Measurements from ENCODE around the gene MSTN.
A peak's percentile ranks its signal among the peaks of the same experiment; 100 is the strongest.

MSTN gene

GRCh38 chr2:190062601-190063000 is at the start of gene MSTN:
Gene MSTN (minus strand): TSS chr2:190062729. CDS start chr2:190062596, 133 bp downstream.
- DNase-seq: no peak

GRCh38 chr2:190111166-190111565 is 48.6 kb upstream of the MSTN start:
- no peak for DNase-seq

- DNase-seq: no peak
Observed at GRCh38 chr2:190110699-190111098, 48.2 kb upstream of the MSTN start.

- DNase-seq: no peak
Observed at GRCh38 chr2:190110131-190110530, 47.6 kb upstream of the MSTN start.

GRCh38 chr2:190107409-190107808 is 44.9 kb upstream of the MSTN start:
- no peak for DNase-seq

- DNase-seq: no peak
Observed at GRCh38 chr2:190106783-190107182, 44.3 kb upstream of the MSTN start.

GRCh38 chr2:190105554-190105953 is 43.0 kb upstream of the MSTN start:
- DNase-seq: no peak

- no peak for DNase-seq
Observed at GRCh38 chr2:190103144-190103543, 40.6 kb upstream of the MSTN start.

- DNase-seq: no peak
Observed at GRCh38 chr2:190099890-190100697, 37.6 kb upstream of the MSTN start.

GRCh38 chr2:190098851-190099250 is 36.3 kb upstream of the MSTN start:
- no peak for DNase-seq

GRCh38 chr2:190097115-190097514 is 34.6 kb upstream of the MSTN start:
- DNase-seq: no peak

GRCh38 chr2:190094316-190094871 is 31.9 kb upstream of the MSTN start:
- DNase-seq: no peak

- DNase-seq: no peak
Observed at GRCh38 chr2:190093793-190094192, 31.3 kb upstream of the MSTN start.

GRCh38 chr2:190090148-190090547 is 27.6 kb upstream of the MSTN start:
- DNase-seq: no peak

- peak; percentile 14 to 80 for DNase-seq
Observed at GRCh38 chr2:190088917-190089316, 26.4 kb upstream of the MSTN start.

- no peak for DNase-seq
Observed at GRCh38 chr2:190084704-190085103, 22.2 kb upstream of the MSTN start.

GRCh38 chr2:190082118-190082517 is 19.6 kb upstream of the MSTN start:
- DNase-seq: no peak

GRCh38 chr2:190080527-190081049 is 18.1 kb upstream of the MSTN start:
- no peak for DNase-seq

GRCh38 chr2:190079160-190079559 is 16.6 kb upstream of the MSTN start:
- DNase-seq: no peak

- DNase-seq: no peak
Observed at GRCh38 chr2:190075623-190076022, 13.1 kb upstream of the MSTN start.

- DNase-seq: peak; percentile 72 to 80
Observed at GRCh38 chr2:190069936-190070696, 7.6 kb upstream of the MSTN start.

GRCh38 chr2:190068764-190069163 is 6.2 kb upstream of the MSTN start:
- peak in 1 of 2 experiments; percentile 26 for DNase-seq

- DNase-seq: no peak
Observed at GRCh38 chr2:190065839-190066238, 3.3 kb upstream of the MSTN start.

GRCh38 chr2:190063624-190064023 is 1.1 kb upstream of the MSTN start:
- no peak for DNase-seq

Measured in NCI-H526 (cell line).